ENCODE results near the gene OR51B4. TPM values are rescaled to one million over a fixed set of nuclear protein-coding genes. Genes with fewer than 3 reads are reported as not detected.

The OR51B4 gene
- total RNA-seq, 1 experiment from 2014 or later: not detected

DNA sequence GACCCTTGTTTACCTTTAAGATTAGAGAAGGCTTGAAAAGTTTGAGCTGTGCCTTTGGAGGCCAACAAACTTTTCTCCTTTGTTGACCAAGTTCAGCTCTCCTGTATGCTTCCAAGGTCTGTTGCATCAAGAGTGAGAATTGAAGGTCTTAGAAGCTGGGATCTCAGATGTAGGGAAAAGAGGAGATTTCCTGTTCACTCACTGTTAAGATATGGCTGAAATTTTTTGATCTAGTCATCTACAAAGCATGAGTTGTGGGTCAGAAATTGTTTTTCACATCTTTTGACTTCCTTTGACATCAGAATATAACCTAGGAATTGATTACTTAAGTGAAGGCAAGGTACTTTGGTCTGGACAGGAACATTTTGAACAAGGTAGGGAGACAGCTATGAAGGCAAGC is 12.1 kb downstream of the OR51B4 start:
- Histone ChIP-seq H2AFZ (ENCODE audit: low read length) (no peak overlapping the region), H2BK12ac (ENCODE audit: insufficient read length, low read depth, low read length) (no peak overlapping the region), H3K23me2 (ENCODE audit: insufficient read length, low read depth, low read length, poor library complexity, severe bottlenecking) (no peaks in the 10 kb centered on the region), H2BK5ac (ENCODE audit: insufficient read length, low read length) (no peak overlapping the region), H3K23ac (ENCODE audit: insufficient read length, low read depth, low read length) (no peak overlapping the region), H3K4me1 (ENCODE audit: insufficient read depth, low read length) (no peaks in the 10 kb centered on the region), H3K79me1 (ENCODE audit: insufficient read depth, low read depth, low read length, poor library complexity, severe bottlenecking) (no peaks in the 10 kb centered on the region), H4K5ac (ENCODE audit: insufficient read length, low read depth, low read length) (no peak overlapping the region), H3K9ac (ENCODE audit: extremely low read depth, insufficient read length, low read length) (no peak overlapping the region), H3K4ac (ENCODE audit: low read depth, low read length) (no peak overlapping the region), H3K9me3 (ENCODE audit: control insufficient read depth, low read depth, low read length) (no peaks in the 10 kb centered on the region), H4K8ac (replicated peaks; ENCODE audit: insufficient read length, low read depth, low read length) (no peak overlapping the region), H4K20me1 (ENCODE audit: control insufficient read depth, insufficient read depth, insufficient read length) (no peaks in the 10 kb centered on the region), H3K56ac (ENCODE audit: insufficient read length, low read depth, low read length) (no peak overlapping the region), H4K91ac (ENCODE audit: insufficient read length, low read depth, low read length) (no peak overlapping the region), H2BK120ac (ENCODE audit: low read depth, low read length, poor library complexity, severe bottlenecking) (no peak overlapping the region), H3K27me3 (ENCODE audit: insufficient read depth, low read length) (no peaks in the 10 kb centered on the region), H3K14ac (ENCODE audit: insufficient read depth, low read length) (no peak overlapping the region), H3T11ph (ENCODE audit: low read length) (no peak overlapping the region), H3K4me2 (ENCODE audit: insufficient read depth, insufficient read length, low read length) (no peak overlapping the region), H3K18ac (ENCODE audit: insufficient read length, low read depth, low read length) (no peak overlapping the region), H3K79me2 (ENCODE audit: insufficient read depth, low read length) (no peaks in the 10 kb centered on the region), H2BK15ac (ENCODE audit: low read depth, low read length) (no peak overlapping the region), H2BK20ac (ENCODE audit: low read depth, low read length, poor library complexity, severe bottlenecking) (no peak overlapping the region), H2AK5ac (ENCODE audit: insufficient read length, low read length) (no peak overlapping the region), H3K27ac (ENCODE audit: insufficient read length, low read depth, low read length) (no peak overlapping the region)
- H3K4me3 Mint-ChIP-seq: no peak overlapping the region
- TF ChIP-seq, protein P1, sequence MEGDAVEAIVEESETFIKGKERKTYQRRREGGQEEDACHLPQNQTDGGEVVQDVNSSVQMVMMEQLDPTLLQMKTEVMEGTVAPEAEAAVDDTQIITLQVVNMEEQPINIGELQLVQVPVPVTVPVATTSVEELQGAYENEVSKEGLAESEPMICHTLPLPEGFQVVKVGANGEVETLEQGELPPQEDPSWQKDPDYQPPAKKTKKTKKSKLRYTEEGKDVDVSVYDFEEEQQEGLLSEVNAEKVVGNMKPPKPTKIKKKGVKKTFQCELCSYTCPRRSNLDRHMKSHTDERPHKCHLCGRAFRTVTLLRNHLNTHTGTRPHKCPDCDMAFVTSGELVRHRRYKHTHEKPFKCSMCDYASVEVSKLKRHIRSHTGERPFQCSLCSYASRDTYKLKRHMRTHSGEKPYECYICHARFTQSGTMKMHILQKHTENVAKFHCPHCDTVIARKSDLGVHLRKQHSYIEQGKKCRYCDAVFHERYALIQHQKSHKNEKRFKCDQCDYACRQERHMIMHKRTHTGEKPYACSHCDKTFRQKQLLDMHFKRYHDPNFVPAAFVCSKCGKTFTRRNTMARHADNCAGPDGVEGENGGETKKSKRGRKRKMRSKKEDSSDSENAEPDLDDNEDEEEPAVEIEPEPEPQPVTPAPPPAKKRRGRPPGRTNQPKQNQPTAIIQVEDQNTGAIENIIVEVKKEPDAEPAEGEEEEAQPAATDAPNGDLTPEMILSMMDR (conservative IDR thresholded peaks at IDR 0.05): no peak
- no peaks in the 10 kb centered on the region for H3K9me3 Mint-ChIP-seq
- no peak overlapping the region; a peak in 1 of 7 replicates for H3K27ac Mint-ChIP-seq
- H3K36me3 Mint-ChIP-seq (ENCODE audit: insufficient read depth in 1 of 3, low read depth in 3 of 3): 0 out of 7 replicates have a peak, but pooled peaks cover 0 to 1% (median 0%) of the 10 kb centered on the region in 3 experiments
- no peaks in the 10 kb centered on the region for H3K27me3 Mint-ChIP-seq (ENCODE audit: low read depth)
- H3K4me1 Mint-ChIP-seq: no peaks in the 10 kb centered on the region
- no peak for DNase-seq

Measured in H9 (cell line).